GM19239 (cell line): ENCODE data around the gene TCF7.

Experiments used
- DNase-seq: peaks from one replicate; pipeline ENCODE4 v3.0.0; 2011; ENCODE audit warnings: low spot score; ENCODE audit not compliant: insufficient read length
- FAIRE-seq: peaks from 2 replicates; lab custom pipeline; 2011; peaks lifted over from hg19 to GRCh38; lab: Jason Lieb, UNC

The TCF7 gene

GRCh38 chr5:134111741-134112647, 2.5 kb upstream of the TCF7 start:
- no peak for FAIRE-seq
- DNase-seq, result no peak

GRCh38 chr5:134112726-134113362, 1.6 kb upstream of the TCF7 start:
- DNase-seq, result no peak
- FAIRE-seq, result no peak

GRCh38 chr5:134113363-134113889, 1.1 kb upstream of the TCF7 start:
- DNase-seq, result no peak
- no peak for FAIRE-seq

- FAIRE-seq (no peak), DNase-seq (peak; percentile 49)
These were observed 665 bp downstream of the TCF7 start for GRCh38 chr5:134114886-134115805.

- DNase-seq, result no peak
- FAIRE-seq, result no peak
These were observed 1.3 kb downstream of the TCF7 start for GRCh38 chr5:134115806-134116175.

- DNase-seq, result no peak
- FAIRE-seq, result no peak
These were observed 1.8 kb downstream of the TCF7 start for GRCh38 chr5:134116286-134116685.

- FAIRE-seq (no peak), DNase-seq (no peak)
These were observed 2.6 kb downstream of the TCF7 start for GRCh38 chr5:134116789-134117761.

- DNase-seq, result no peak
- no peak for FAIRE-seq
These were observed 3.8 kb downstream of the TCF7 start for GRCh38 chr5:134118212-134118835.

- DNase-seq (no peak), FAIRE-seq (no peak)
These were observed 5.2 kb downstream of the TCF7 start for GRCh38 chr5:134119720-134120119.

- FAIRE-seq, result no peak
These were observed 6.1 kb downstream of the TCF7 start for GRCh38 chr5:134120386-134121138.

GRCh38 chr5:134122530-134122929, 8.0 kb downstream of the TCF7 start:
- DNase-seq (no peak), FAIRE-seq (no peak)

More at GRCh38 chr5:134120386-134121138, 6.1 kb downstream of the TCF7 start:
- DNase-seq, result no peak

GRCh38 chr5:134123360-134123759, 8.9 kb downstream of the TCF7 start:
- DNase-seq (no peak), FAIRE-seq (no peak)

GRCh38 chr5:134124289-134125038, 10.0 kb downstream of the TCF7 start:
- FAIRE-seq, result no peak
- no peak for DNase-seq

- DNase-seq, result no peak
- FAIRE-seq, result no peak
These were observed 10.8 kb downstream of the TCF7 start for GRCh38 chr5:134125039-134126015.

GRCh38 chr5:134127376-134127861, 12.9 kb downstream of the TCF7 start:
- no peak for DNase-seq
- peak; percentile 21 for FAIRE-seq
